Prostate gland (tissue), 2 donors: ENCODE results near the gene ACTRT2. TPM values are rescaled to one million over a fixed set of nuclear protein-coding genes. Genes with fewer than 3 reads are reported as not detected.

Experiments used
- DNase-seq: peaks from one replicate; pipeline ENCODE4 v3.0.0-alpha.2; 2019; ENCODE audit warnings: low spot score
- H3K27ac ChIP-seq, 2 donors: fragments of 200-600 bp; sonication (generic); 2 replicates each; pipeline ENCODE4 v1.5.1; 2017 to 2019
- H3K27me3 ChIP-seq: fragments of 200-600 bp; sonication (generic); replicated peaks from 2 replicates; pipeline ENCODE4 v1.5.1; 2019; ENCODE audit not compliant: insufficient read depth
- H3K36me3 ChIP-seq, 2 donors: fragments of 200-600 bp; sonication (generic); 1 replicate in 1 of 2; 2 replicates in 1 of 2; pipeline versions ENCODE4 v1.5.1 to v1.8.1; 2017 to 2019
- H3K4me1 ChIP-seq: fragments of 200-600 bp; sonication (generic); replicated peaks from 2 replicates; pipeline ENCODE4 v1.5.1; 2019
- H3K4me3 ChIP-seq, 2 donors: fragments of 200-600 bp; sonication (generic); 2 replicates each; pipeline ENCODE4 v1.5.1; 2017 to 2019
- H3K9me3 ChIP-seq: fragments of 200-600 bp; sonication (generic); 2 replicates; pipeline ENCODE4 v1.5.1; 2017
- CTCF ChIP-seq, 4 experiments: fragments of 200-600 bp in 2 of 4; fragments of 450-650 bp in 2 of 4; sonication (generic) in 2 of 4; IDR thresholded peaks; 1 replicate in 3 of 4; 2 replicates in 1 of 4; pipeline ENCODE4 v1.5.1; 2016 to 2019; ENCODE audit warnings: antibody characterized with exemption in 4 of 4, mild to moderate bottlenecking in 2 of 4, moderate library complexity in 2 of 4
- POLR2A ChIP-seq: fragments of 450-650 bp; IDR thresholded peaks from one replicate; pipeline ENCODE4 v1.6.1; 2016; ENCODE audit warnings: antibody characterized with exemption, mild to moderate bottlenecking
- POLR2AphosphoS5 ChIP-seq: sonication (generic); formaldehyde crosslinking; IDR thresholded peaks from one replicate; pipeline ENCODE4 v1.6.1; 2017; ENCODE audit warnings: antibody characterized with exemption
- WGBS: methylation state at CpG from one replicate; pipeline ENCODE4 v1.1.5; 2018; 5-methylcytosine and 5-hydroxymethylcytosine counted together
- intact Hi-C: fragments of 100-400 bp; cut with DNase I; formaldehyde crosslinking; loops from one replicate; pipeline ENCODE4 v1.14.2; 2022
- total RNA-seq, 2 donors: library from RNA; depleted of rRNA; stranded (reverse); fragments of >200 nt; gene quantifications; one replicate each; pipeline ENCODE4 v1.1.0, GENCODE V29; 2016

Gene ACTRT2
- total RNA-seq, 2 donors from 2014 or later = 7.2 TPM; not detected in 1

GRCh38 chr1:3000214-3000613 lies 21.1 kb upstream of the ACTRT2 start:
- 84% methylated on average over 15 of the region's 15 CpGs for WGBS
- H3K4me1 ChIP-seq = no peaks in the 10 kb centered on the region
- no peak for DNase-seq
- intact Hi-C loops = no loop called here
- TF ChIP-seq POLR2AphosphoS5 = no peak
- TF ChIP-seq POLR2A = no peak
- TF ChIP-seq CTCF (IDR thresholded peaks at IDR 0.05) = no peak
- no peaks in the 10 kb centered on the region for H3K27me3 ChIP-seq
- H3K27ac ChIP-seq = no peak overlapping the region
- H3K4me3 ChIP-seq = no peak overlapping the region
- no peaks in the 10 kb centered on the region for H3K36me3 ChIP-seq
- no peaks in the 10 kb centered on the region for H3K9me3 ChIP-seq

GRCh38 chr1:3000671-3001470 lies 20.4 kb upstream of the ACTRT2 start:
- DNase-seq = no peak

GRCh38 chr1:3001471-3002348 lies 19.6 kb upstream of the ACTRT2 start:
- no peak for DNase-seq
- WGBS = 91% methylated on average over 43 of the region's 47 CpGs
- Histone ChIP-seq H3K27me3 (no peaks in the 10 kb centered on the region), H3K4me3 (no peak overlapping the region), H3K4me1 (no peaks in the 10 kb centered on the region), H3K27ac (no peak overlapping the region), H3K9me3 (no peaks in the 10 kb centered on the region), H3K36me3 (no peaks in the 10 kb centered on the region)
- intact Hi-C loops = no loop called here
- TF ChIP-seq CTCF (IDR thresholded peaks at IDR 0.05) (no peak), POLR2A (no peak), POLR2AphosphoS5 (no peak)

More at GRCh38 chr1:3000671-3001470, 20.4 kb upstream of the ACTRT2 start:
- Histone ChIP-seq H3K9me3 (no peaks in the 10 kb centered on the region), H3K4me1 (no peaks in the 10 kb centered on the region), H3K4me3 (no peak overlapping the region), H3K27ac (no peak overlapping the region), H3K27me3 (no peaks in the 10 kb centered on the region), H3K36me3 (no peaks in the 10 kb centered on the region)
- 80% methylated on average over 20 of the region's 20 CpGs for WGBS
- TF ChIP-seq POLR2A (no peak), CTCF (IDR thresholded peaks at IDR 0.05) (no peak), POLR2AphosphoS5 (no peak)
- intact Hi-C loops = no loop called here

- H3K36me3 ChIP-seq = no peaks in the 10 kb centered on the region
- no peaks in the 10 kb centered on the region for H3K27me3 ChIP-seq
- no peak for DNase-seq
- 90% methylated on average over 23 of the region's 23 CpGs for WGBS
- no peak for TF ChIP-seq CTCF (IDR thresholded peaks at IDR 0.05)
- no peak for TF ChIP-seq POLR2A
- TF ChIP-seq POLR2AphosphoS5 = no peak
- intact Hi-C loops = no loop called here
- H3K27ac ChIP-seq = no peak overlapping the region
- no peaks in the 10 kb centered on the region for H3K4me1 ChIP-seq
- no peaks in the 10 kb centered on the region for H3K9me3 ChIP-seq
- no peak overlapping the region for H3K4me3 ChIP-seq
Observed at GRCh38 chr1:3002349-3003038, 18.8 kb upstream of the ACTRT2 start.
